Natural killer cell (primary cell): ENCODE measurements around the gene WDR7. TPM values are rescaled to one million over a fixed set of nuclear protein-coding genes. Genes with fewer than 3 reads are reported as not detected.

Experiments used
- ATAC-seq, 3 donors: fragments of 150-1000 bp in 2 of 3; fragments of 200-7000 bp in 1 of 3; cut with Tn5 transposase; 1 replicate in 1 of 3; 2 replicates in 2 of 3; pipeline ENCODE4 v1.10.0; 2021; ENCODE audit warnings: mild to moderate bottlenecking in 2 of 3, moderate library complexity in 2 of 3
- DNase-seq, 2 donors: peaks; one replicate each; pipeline versions ENCODE4 v3.0.0 to v3.0.0-alpha.2; 2013 to 2021; ENCODE audit warnings: mixed read lengths in 1 of 2
- H3K27ac ChIP-seq: one replicate; pipeline ENCODE4 v1.5.1; 2013; ENCODE audit warnings: mild to moderate bottlenecking, low read length
- H3K27me3 ChIP-seq: one replicate; pipeline ENCODE4 v1.6.1; 2013; ENCODE audit warnings: low read length; ENCODE audit not compliant: control insufficient read depth, insufficient read depth
- H3K36me3 ChIP-seq: one replicate; pipeline ENCODE4 v1.6.1; 2013; ENCODE audit warnings: low read length; ENCODE audit not compliant: control insufficient read depth, insufficient read depth
- H3K4me1 ChIP-seq: one replicate; pipeline ENCODE4 v1.6.1; 2013; ENCODE audit warnings: low read length; ENCODE audit not compliant: control insufficient read depth, insufficient read depth
- H3K4me3 ChIP-seq: one replicate; pipeline ENCODE4 v1.5.1; 2013; ENCODE audit warnings: low read length
- H3K9me3 ChIP-seq: one replicate; pipeline ENCODE4 v1.6.1; 2013; ENCODE audit warnings: low read length; ENCODE audit not compliant: control insufficient read depth, insufficient read depth
- H3K27ac Mint-ChIP-seq, 2 donors: one replicate each; pipeline ENCODE4 v1.8.0; 2022; ENCODE audit warnings: mild to moderate bottlenecking in 2 of 2, mixed read lengths in 2 of 2, moderate library complexity in 1 of 2
- H3K27me3 Mint-ChIP-seq, 2 donors: one replicate each; pipeline ENCODE4 v1.8.0; 2022; ENCODE audit warnings: low read depth in 2 of 2, mixed read lengths in 2 of 2
- H3K36me3 Mint-ChIP-seq: one replicate; pipeline ENCODE4 v1.8.0; 2022; ENCODE audit warnings: mixed read lengths
- H3K4me1 Mint-ChIP-seq, 2 donors: one replicate each; pipeline ENCODE4 v1.8.0; 2022; ENCODE audit warnings: mixed read lengths in 2 of 2
- H3K4me3 Mint-ChIP-seq: one replicate; pipeline ENCODE4 v1.8.0; 2022; ENCODE audit warnings: mild to moderate bottlenecking, moderate library complexity, mixed read lengths
- H3K9me3 Mint-ChIP-seq, 2 donors: one replicate each; pipeline ENCODE4 v1.8.0; 2022; ENCODE audit warnings: mixed read lengths in 2 of 2
- CTCF ChIP-seq: fragments of 200-600 bp; IDR thresholded peaks from one replicate; pipeline ENCODE4 v1.8.0; 2022; ENCODE audit warnings: antibody characterized with exemption
- WGBS: methylation state at CpG from one replicate; pipeline ENCODE4 v1.1.7; 2013; ENCODE audit warnings: missing lambda C conversion rate; ENCODE audit not compliant: insufficient coverage; 5-methylcytosine and 5-hydroxymethylcytosine counted together
- intact Hi-C: fragments of 100-400 bp; cut with micrococcal nuclease; formaldehyde crosslinking; loops from one replicate; pipeline ENCODE4 v1.14.2; 2022
- total RNA-seq, 4 donors: library from RNA; stranded (reverse); fragments of 120-200 nt in 1 of 4; gene quantifications; one replicate each; pipeline versions ENCODE4 v1.2.3 to v1.2.4, GENCODE V29; 2013 to 2022

Gene WDR7
- total RNA-seq, 3 donors from 2014 or later (not counting 1 experiment from before 2014, with no cell fraction given) = 71.1 to 103 (median 77.3) TPM

GRCh38 chr18:56691530-56691929 is 40.4 kb downstream of the WDR7 start:
- Mint-ChIP-seq H3K27ac (no peak overlapping the region), H3K36me3 (no peaks in the 10 kb centered on the region), H3K9me3 (no peaks in the 10 kb centered on the region), H3K4me1 (no peaks in the 10 kb centered on the region), H3K4me3 (no peak overlapping the region), H3K27me3 (no peaks in the 10 kb centered on the region)
- no peaks in the 10 kb centered on the region for H3K27me3 ChIP-seq
- peaks cover 36% of the 10 kb centered on the region for H3K36me3 ChIP-seq
- H3K4me1 ChIP-seq = no peaks in the 10 kb centered on the region
- H3K9me3 ChIP-seq = no peaks in the 10 kb centered on the region
- no peak overlapping the region for H3K27ac ChIP-seq
- intact Hi-C loops = no loop called here
- no CpG with 5 or more reads among the region's 2 CpGs for WGBS
- no peak for TF ChIP-seq CTCF
- DNase-seq = no peak
- no peak for ATAC-seq
- H3K4me3 ChIP-seq = no peak overlapping the region

DNA sequence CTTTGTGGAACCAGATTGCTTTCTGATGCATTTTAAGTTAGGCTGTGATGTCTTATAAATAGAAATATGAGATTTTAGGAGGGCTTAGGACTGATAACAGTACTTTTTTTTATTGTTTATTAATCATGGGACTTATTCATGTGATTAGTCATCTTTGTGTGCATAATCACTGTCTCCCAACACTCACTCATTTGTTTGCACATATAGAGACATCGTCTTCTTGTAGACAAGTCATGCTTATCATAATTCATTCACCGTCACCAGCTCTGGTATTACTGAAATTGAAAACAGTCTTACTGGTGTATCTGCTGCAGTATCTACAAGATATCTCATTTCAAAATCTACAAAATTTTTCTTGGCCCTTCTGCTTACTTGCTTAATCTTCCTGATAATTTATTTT is 45.8 kb downstream of the WDR7 start:
- DNase-seq = no peak
- Mint-ChIP-seq H3K4me1 (no peaks in the 10 kb centered on the region), H3K4me3 (no peak overlapping the region), H3K27ac (no peak overlapping the region), H3K27me3 (no peaks in the 10 kb centered on the region), H3K9me3 (no peaks in the 10 kb centered on the region), H3K36me3 (peaks cover 6% of the 10 kb centered on the region)
- WGBS = 90% methylated on average over 2 of the region's 2 CpGs
- intact Hi-C loops = no loop called here
- Histone ChIP-seq H3K4me3 (no peak overlapping the region), H3K4me1 (no peaks in the 10 kb centered on the region), H3K36me3 (peaks cover 21% of the 10 kb centered on the region), H3K27ac (no peak overlapping the region), H3K27me3 (no peaks in the 10 kb centered on the region), H3K9me3 (no peaks in the 10 kb centered on the region)
- ATAC-seq = no peak
- no peak for TF ChIP-seq CTCF

GRCh38 chr18:56702946-56703345 is 51.8 kb downstream of the WDR7 start:
- Mint-ChIP-seq H3K27ac (no peak overlapping the region), H3K27me3 (no peaks in the 10 kb centered on the region), H3K4me1 (no peaks in the 10 kb centered on the region), H3K9me3 (no peaks in the 10 kb centered on the region), H3K4me3 (no peak overlapping the region), H3K36me3 (no peaks in the 10 kb centered on the region)
- H3K27ac ChIP-seq = no peak overlapping the region
- no peaks in the 10 kb centered on the region for H3K36me3 ChIP-seq
- peak in 1 of 3 donors; percentile 70 for ATAC-seq
- TF ChIP-seq CTCF = peak; percentile 46
- intact Hi-C loops = loop anchor here (5.0 kb wide), 1 partner anchor 859 kb away; no protein-coding TSS in a partner anchor
- no peaks in the 10 kb centered on the region for H3K9me3 ChIP-seq
- WGBS = 63% methylated on average over 3 of the region's 5 CpGs
- no peaks in the 10 kb centered on the region for H3K4me1 ChIP-seq
- no peak overlapping the region for H3K4me3 ChIP-seq
- DNase-seq = peak in 1 of 2 donors; percentile 56
- H3K27me3 ChIP-seq = no peaks in the 10 kb centered on the region

DNA sequence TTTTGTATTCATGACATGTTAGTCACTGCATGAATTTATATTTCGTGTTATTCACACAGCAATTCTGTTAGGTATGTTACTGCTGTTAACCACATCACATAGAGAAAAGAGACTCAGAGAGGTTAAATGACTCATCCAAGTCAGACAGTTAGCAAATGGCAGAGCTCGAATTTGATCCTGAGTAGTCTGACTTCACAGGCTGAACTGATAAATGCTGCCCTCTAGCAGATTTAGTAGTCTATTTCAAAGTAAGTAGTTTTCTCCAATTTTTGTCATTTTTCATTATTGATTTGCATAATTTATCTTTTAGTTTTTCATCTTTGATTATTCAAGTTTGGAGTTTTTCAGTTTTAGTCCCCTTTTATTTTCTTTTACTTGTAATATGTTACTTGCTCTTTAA is 58.3 kb downstream of the WDR7 start:
- ATAC-seq (peak; percentile 95 to 100 (median 99)), DNase-seq (peak in 1 of 2 donors; percentile 72)
- TF ChIP-seq CTCF = peak; percentile 53
- Mint-ChIP-seq H3K27ac (peak overlapping the region in 1 of 2 donors; percentile 29), H3K4me1 (peaks cover 5% of the 10 kb centered on the region in 2 donors), H3K27me3 (no peaks in the 10 kb centered on the region), H3K9me3 (no peaks in the 10 kb centered on the region), H3K4me3 (no peak overlapping the region), H3K36me3 (no peaks in the 10 kb centered on the region)
- H3K27ac ChIP-seq = no peak overlapping the region
- H3K4me1 ChIP-seq = no peaks in the 10 kb centered on the region
- intact Hi-C loops = loop anchor here (1.0 to 5.0 kb wide), 3 partner anchors 37 to 72 kb away; partner anchors contain the start of genes TXNL1 and WDR7
- H3K36me3 ChIP-seq = no peaks in the 10 kb centered on the region
- H3K27me3 ChIP-seq = no peaks in the 10 kb centered on the region
- H3K9me3 ChIP-seq = no peaks in the 10 kb centered on the region
- WGBS = 60% methylated on average over 2 of the region's 2 CpGs
- no peak overlapping the region for H3K4me3 ChIP-seq
